IPS-NIHi7 (cell line): ENCODE measurements around the gene RAMP3.

Experiments
- DNase-seq: peaks from one replicate; pipeline ENCODE4 v3.0.0; 2012; ENCODE audit warnings: mixed read lengths; ENCODE audit errors: extremely low spot score

RAMP3 gene

DNA sequence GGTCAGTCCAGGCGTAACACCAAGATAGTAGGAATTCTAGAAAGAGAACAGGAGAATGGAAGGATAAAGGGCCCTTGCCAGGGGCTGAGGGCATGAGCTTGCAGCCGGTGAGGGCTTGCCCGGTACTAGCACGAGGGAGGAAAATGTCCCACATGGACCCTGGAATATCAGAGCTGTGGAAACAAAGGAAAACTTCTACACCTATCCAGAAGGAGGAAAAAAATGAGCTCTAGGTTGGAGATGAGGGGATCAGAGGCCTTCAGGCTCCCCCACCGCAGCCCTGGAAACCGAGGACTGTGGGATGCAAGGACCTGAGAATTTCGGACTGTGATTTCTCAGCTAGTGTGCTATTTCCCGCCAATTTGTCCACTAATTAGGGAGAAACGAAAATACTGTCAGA is 22.1 kb downstream of the RAMP3 start:
- DNase-seq, result no peak

GRCh38 chr7:45180084-45180986 is 22.7 kb downstream of the RAMP3 start:
- no peak for DNase-seq

- DNase-seq, result no peak
These were observed 23.8 kb downstream of the RAMP3 start for GRCh38 chr7:45181286-45181960.

- DNase-seq, result no peak
These were observed 24.6 kb downstream of the RAMP3 start for GRCh38 chr7:45181991-45182855.

GRCh38 chr7:45182856-45183710 is 25.5 kb downstream of the RAMP3 start:
- DNase-seq, result no peak

- DNase-seq, result no peak
These were observed 26.2 kb downstream of the RAMP3 start for GRCh38 chr7:45183711-45184210.

DNA sequence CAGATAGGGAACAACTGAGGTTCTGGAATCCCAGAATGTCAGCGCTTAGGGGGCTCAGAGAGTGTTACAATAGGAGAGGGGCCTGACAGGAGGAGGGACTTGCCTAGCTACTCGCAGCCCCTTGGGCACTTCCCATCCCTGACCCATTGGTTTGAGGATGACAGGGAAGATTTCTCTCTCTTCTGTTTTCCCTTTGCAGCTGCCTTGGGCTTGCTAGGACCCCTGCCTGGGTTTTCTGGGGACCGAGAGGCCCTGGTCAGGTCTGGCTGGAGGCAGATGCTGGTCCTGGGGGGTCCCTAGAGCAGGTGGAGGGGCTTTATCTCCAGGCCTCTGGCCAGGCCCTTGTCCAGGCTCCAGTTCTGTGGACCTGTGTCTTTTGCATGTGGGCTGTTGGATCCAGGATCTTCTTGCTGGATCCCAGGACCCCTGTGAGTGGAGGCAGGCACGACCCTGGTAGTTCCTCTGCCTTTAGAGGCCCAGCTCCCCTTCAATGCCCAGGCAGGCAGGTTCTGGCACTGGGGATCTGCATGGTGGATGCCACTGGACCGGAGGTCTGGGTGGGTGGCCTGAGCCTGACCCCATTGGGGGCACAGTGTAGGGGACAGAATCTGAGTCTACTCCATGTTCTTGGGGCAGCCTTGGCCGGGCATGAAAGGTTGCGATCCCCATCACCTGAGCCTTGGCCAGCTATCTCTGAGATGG is 26.9 kb downstream of the RAMP3 start:
- DNase-seq, result no peak

- DNase-seq, result no peak
These were observed 27.7 kb downstream of the RAMP3 start for GRCh38 chr7:45185028-45185863.

DNA sequence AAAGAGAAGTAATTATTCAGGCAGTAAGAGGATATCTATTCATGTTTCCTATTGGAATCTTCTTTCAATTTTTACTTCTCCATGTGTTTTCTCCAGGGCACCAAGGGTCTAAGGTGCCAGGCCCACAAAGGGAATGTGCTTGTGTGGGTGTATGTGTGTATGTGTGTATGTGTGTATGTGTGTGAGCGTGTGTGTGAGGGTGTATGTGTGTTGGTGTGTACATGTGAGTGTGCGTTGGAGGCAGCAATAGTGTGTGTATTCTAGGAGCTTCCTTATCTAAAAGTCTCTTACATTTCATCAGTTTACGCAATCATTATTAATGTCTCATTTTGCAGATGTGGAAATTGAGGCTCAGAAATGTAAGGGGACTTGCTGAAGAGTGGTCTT is 28.3 kb downstream of the RAMP3 start:
- no peak for DNase-seq

DNA sequence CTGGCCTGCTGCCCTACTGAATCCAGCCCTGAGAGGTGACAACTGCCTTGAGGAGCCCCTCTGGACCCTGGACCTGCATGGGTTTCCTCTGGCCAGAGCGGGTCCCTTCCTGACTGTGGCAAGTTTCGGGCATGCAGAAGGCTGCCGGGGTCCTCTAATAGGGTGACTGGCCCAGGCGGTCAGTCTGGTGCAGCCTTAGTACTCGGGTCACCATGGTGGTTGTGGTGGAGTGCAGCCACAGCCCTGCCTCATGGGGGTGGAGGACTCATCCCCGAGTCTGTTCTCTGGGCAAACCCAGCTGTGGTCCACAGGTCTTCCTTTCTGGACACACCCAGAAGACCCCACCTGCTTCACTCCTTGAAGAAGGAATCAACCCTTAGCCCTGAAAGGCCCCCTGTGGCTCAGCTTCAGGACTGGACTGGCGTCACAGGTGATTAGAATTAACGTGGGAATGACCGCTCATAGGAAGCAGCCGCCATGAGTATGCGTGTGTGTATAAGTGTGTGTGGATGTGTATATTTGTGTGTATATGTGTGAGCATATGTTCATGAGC is 28.7 kb downstream of the RAMP3 start:
- DNase-seq, result no peak

GRCh38 chr7:45187089-45187945 is 29.7 kb downstream of the RAMP3 start:
- no peak for DNase-seq

DNA sequence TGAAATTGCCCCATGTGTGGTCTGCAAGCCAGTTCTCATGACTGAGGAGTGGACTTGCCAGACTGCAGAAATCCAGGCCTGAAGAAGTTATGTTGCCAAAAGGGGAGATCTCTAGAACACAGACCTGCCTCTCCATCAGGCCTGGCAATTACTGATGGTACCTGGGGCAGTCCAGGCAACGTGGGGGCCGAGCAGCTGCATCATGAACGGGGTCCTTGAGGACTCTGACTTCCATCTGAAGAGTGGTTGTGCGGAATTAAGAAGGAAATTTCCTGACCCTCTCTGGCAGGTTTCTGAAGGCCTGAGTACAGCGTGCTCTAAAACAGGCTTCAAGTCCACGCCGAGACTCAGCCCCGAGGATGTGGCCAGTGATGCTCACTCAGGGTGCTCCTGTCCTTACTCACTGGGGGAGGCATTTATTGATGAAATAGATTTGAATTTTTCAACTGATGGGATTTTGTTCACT is 30.4 kb downstream of the RAMP3 start:
- DNase-seq, result no peak

GRCh38 chr7:45188736-45189135 is 31.1 kb downstream of the RAMP3 start:
- no peak for DNase-seq

DNA sequence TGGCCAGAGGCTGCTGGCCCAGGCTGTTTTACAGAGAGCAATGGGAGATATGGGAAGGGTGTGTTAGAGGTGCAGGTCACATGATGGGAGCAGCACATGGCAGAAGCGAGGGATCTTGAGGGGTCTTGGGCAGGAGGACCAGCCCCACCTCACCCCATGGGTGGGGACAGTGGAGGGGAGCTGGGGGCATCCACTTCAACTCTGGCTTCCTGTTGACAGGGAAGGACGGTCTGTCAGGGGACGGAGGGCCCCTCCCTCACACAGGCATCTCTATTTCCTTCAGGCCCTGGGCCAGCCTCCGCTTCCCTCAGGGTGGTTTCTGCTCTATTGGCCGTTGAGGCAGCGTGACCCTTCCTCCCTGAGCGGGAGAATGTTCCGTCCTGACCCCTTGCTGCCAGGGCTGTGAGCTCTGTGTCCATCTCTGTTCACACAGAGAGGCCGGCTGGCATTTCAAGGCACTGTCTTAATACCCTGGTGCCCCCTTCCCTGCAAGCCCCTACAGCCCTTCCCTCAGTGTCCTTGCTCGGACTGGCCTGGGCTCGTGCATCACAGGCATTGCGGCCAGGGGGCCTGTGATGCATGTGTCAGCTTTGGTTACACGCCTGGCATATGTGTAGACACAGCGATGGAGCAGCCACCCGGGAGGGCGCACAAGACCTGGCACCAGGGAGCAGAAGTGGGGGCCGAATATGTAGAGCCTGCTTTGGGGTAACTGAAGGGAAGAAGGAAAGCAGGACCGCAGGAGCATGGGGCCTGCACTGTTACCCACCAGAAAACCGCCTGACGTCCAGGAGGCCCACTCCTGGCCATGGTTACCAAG is 31.8 kb downstream of the RAMP3 start:
- no peak for DNase-seq

DNA sequence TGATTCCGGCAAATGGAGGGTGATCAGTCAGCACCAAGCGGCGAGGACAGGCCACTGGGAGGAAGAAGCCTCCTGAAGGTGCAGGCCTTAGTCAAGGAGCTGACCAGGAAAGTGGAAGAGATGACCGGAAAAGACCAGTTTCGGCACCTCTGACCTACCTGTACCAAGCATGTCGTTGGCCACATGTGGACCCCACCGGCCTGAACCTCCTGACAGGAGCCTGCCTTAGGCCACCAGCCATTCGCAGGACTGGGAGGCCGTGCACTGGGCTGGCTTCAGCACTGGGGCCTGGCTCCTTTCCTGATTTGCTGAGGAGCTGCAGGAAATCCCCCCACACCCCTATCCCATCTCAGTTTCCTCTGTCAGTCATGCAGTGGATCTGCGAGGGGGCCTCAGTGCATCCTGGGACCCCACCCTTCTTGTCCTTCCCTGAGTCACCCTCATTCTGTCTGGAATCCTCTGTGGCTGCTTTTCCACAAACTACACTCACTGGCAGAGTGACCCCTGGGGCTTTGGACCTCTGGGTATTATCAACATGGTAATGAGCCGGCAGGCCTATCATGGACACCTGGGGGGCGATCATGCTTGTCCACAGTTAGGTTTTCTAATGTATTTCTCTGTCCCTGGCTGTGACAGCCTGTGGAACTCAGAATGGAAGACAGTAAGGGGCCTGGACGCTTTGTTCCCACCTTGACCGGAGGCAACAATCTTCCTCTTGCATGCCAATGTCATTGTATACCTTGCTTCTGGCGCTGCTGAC is 33.0 kb downstream of the RAMP3 start:
- DNase-seq, result peak; percentile 20

DNA sequence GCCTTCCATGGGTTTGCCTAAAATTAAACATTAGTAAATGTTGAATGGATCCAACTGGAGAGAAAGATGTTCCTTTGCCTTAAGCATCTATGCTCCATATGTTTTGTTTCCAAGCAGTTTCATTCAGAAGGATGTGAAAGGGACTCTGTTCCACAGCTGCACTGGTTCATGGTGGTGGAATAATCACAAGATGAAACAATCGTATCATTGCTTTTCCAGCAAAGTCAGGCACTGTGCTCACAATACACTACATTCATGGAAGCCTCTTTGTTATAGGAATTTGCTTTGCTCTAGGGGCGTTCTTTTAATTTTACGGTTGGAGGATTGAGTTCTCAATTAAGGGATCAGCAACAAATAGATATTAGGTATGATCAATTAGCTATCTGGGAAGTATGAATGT is 33.8 kb downstream of the RAMP3 start:
- DNase-seq, result no peak
